ENCODE results near the gene DSC1.
A peak's percentile ranks its signal among the peaks of the same experiment; 100 is the strongest.

Gene DSC1

GRCh38 chr18:31102025-31102684 is 60.5 kb downstream of the DSC1 start, which contains the start of gene DSC2:
Gene DSC2 (minus strand): TSS chr18:31102421. CDS start chr18:31101971, 450 bp downstream.
- DNase-seq (ENCODE audit: low spot score) = peak; percentile 87

GRCh38 chr18:31101183-31102024 is 61.3 kb downstream of the DSC1 start:
- peak; percentile 78 for DNase-seq (ENCODE audit: low spot score)

GRCh38 chr18:31100436-31101182 is 62.0 kb downstream of the DSC1 start:
- DNase-seq (ENCODE audit: low spot score) = peak; percentile 71

GRCh38 chr18:31099450-31100230 is 63.0 kb downstream of the DSC1 start:
- DNase-seq (ENCODE audit: low spot score) = no peak

- DNase-seq (ENCODE audit: low spot score) = no peak
Observed at GRCh38 chr18:31098878-31099277, 63.8 kb downstream of the DSC1 start.

GRCh38 chr18:31097666-31098065 is 65.0 kb downstream of the DSC1 start:
- DNase-seq (ENCODE audit: low spot score) = no peak

GRCh38 chr18:31093880-31094279 is 68.8 kb downstream of the DSC1 start:
- no peak for DNase-seq (ENCODE audit: low spot score)

GRCh38 chr18:31093294-31093693 is 69.4 kb downstream of the DSC1 start:
- DNase-seq (ENCODE audit: low spot score) = no peak

GRCh38 chr18:31091350-31091749 is 71.3 kb downstream of the DSC1 start:
- no peak for DNase-seq (ENCODE audit: low spot score)

GRCh38 chr18:31088532-31088931 is 74.1 kb downstream of the DSC1 start:
- DNase-seq (ENCODE audit: low spot score) = no peak

GRCh38 chr18:31079973-31080372 is 82.7 kb downstream of the DSC1 start:
- DNase-seq (ENCODE audit: low spot score) = no peak
